ENCODE results near the gene AK5.

- TF ChIP-seq CTCF (IDR thresholded peaks at IDR 0.05) (no peak), ZFX (IDR thresholded peaks at IDR 0.05; ENCODE audit: borderline replicate concordance) (no peak)
Measured at GRCh38 chr1:77288275-77288674, 6.5 kb downstream of the AK5 start.

All from 22Rv1 (cell line).